Endometrial microvascular endothelial cells (primary cell): ENCODE data around the gene SETD1B. TPM values are rescaled to one million over a fixed set of nuclear protein-coding genes. Genes with fewer than 3 reads are reported as not detected.

Experiments
- in situ Hi-C: cut with HindIII; loops from 2 replicates; pipeline ENCODE4 v1.10.0; 2017; ENCODE audit warnings: low sequenced_read_pairs, low pct_unique_long_range_greater_than_20kb; ENCODE audit errors: inconsistent ontology term
- total RNA-seq: library from RNA; depleted of rRNA; stranded (reverse); fragments of >200 nt; gene quantifications from one replicate; pipeline ENCODE4 v1.2.3, GENCODE V29; 2015; ENCODE audit errors: inconsistent ontology term

SETD1B gene
- total RNA-seq, 1 donor from 2014 or later: 5.8 TPM

- in situ Hi-C loops: no loop called here
Measured at GRCh38 chr12:121817648-121818043, 13.8 kb downstream of the SETD1B start.

GRCh38 chr12:121819212-121819949, 15.6 kb downstream of the SETD1B start:
- in situ Hi-C loops: no loop called here

GRCh38 chr12:121820056-121820455, 16.2 kb downstream of the SETD1B start:
- in situ Hi-C loops: no loop called here

GRCh38 chr12:121822393-121823100, 18.7 kb downstream of the SETD1B start:
- in situ Hi-C loops: no loop called here

- in situ Hi-C loops: no loop called here
Measured at GRCh38 chr12:121823101-121823726, 19.4 kb downstream of the SETD1B start.

GRCh38 chr12:121823727-121824115, 19.9 kb downstream of the SETD1B start:
- in situ Hi-C loops: no loop called here

GRCh38 chr12:121825041-121825523, 21.3 kb downstream of the SETD1B start:
- in situ Hi-C loops: no loop called here

- in situ Hi-C loops: no loop called here
Measured at GRCh38 chr12:121826318-121827150, 22.7 kb downstream of the SETD1B start.

- in situ Hi-C loops: no loop called here
Measured at GRCh38 chr12:121827351-121828099, 23.7 kb downstream of the SETD1B start.

GRCh38 chr12:121828306-121828705, 24.5 kb downstream of the SETD1B start:
- in situ Hi-C loops: no loop called here

GRCh38 chr12:121828826-121829225, 25.0 kb downstream of the SETD1B start:
- in situ Hi-C loops: no loop called here

- in situ Hi-C loops: no loop called here
Measured at GRCh38 chr12:121829250-121829918, 25.6 kb downstream of the SETD1B start.

- in situ Hi-C loops: no loop called here
Measured at GRCh38 chr12:121830134-121830533, 26.3 kb downstream of the SETD1B start.

GRCh38 chr12:121830588-121831265, 26.9 kb downstream of the SETD1B start:
- in situ Hi-C loops: no loop called here

- in situ Hi-C loops: no loop called here
Measured at GRCh38 chr12:121831571-121832245, 27.9 kb downstream of the SETD1B start.

- in situ Hi-C loops: no loop called here
Measured at GRCh38 chr12:121837680-121838079, 33.9 kb downstream of the SETD1B start.

GRCh38 chr12:121838126-121838525, 34.3 kb downstream of the SETD1B start:
- in situ Hi-C loops: no loop called here
